Right kidney (tissue), 9 donors: ENCODE measurements around the gene B4GALT1.

Source experiments
- DNase-seq: peaks from one replicate; pipeline ENCODE4 v3.0.0-alpha.2; 2016
- long read RNA-seq, 8 donors: transcript quantifications; one replicate each; lab custom pipeline, GENCODE V29; 2026

B4GALT1 gene
- long read RNA-seq, donor 1, full-length matches to known transcripts = 32 of 467 reads
- long read RNA-seq, donor 1, partial matches to known transcripts = 246 of 467 reads
- long read RNA-seq, donor 1, other reads (novel, unspliced or antisense) = 189 of 467 reads
- long read RNA-seq, donor 2, full-length matches to known transcripts = 24 of 145 reads
- long read RNA-seq, donor 2, partial matches to known transcripts = 121 of 145 reads
- long read RNA-seq, donor 2, other reads (novel, unspliced or antisense) = 0 of 145 reads
- long read RNA-seq, donor 3, full-length matches to known transcripts = 15 of 22 reads
- long read RNA-seq, donor 3, partial matches to known transcripts = 7 of 22 reads
- long read RNA-seq, donor 3, other reads (novel, unspliced or antisense) = 0 of 22 reads
- long read RNA-seq, donor 4, full-length matches to known transcripts = 31 of 42 reads
- long read RNA-seq, donor 4, partial matches to known transcripts = 11 of 42 reads
- long read RNA-seq, donor 4, other reads (novel, unspliced or antisense) = 0 of 42 reads
- long read RNA-seq, donor 5, full-length matches to known transcripts = 26 of 33 reads
- long read RNA-seq, donor 5, partial matches to known transcripts = 7 of 33 reads
- long read RNA-seq, donor 5, other reads (novel, unspliced or antisense) = 0 of 33 reads
- long read RNA-seq, donor 6, full-length matches to known transcripts = 38 of 45 reads
- long read RNA-seq, donor 6, partial matches to known transcripts = 7 of 45 reads
- long read RNA-seq, donor 6, other reads (novel, unspliced or antisense) = 0 of 45 reads
- long read RNA-seq, donor 7, full-length matches to known transcripts = 38 of 46 reads
- long read RNA-seq, donor 7, partial matches to known transcripts = 8 of 46 reads
- long read RNA-seq, donor 7, other reads (novel, unspliced or antisense) = 0 of 46 reads
- long read RNA-seq, donor 8, full-length matches to known transcripts = 30 of 30 reads
- long read RNA-seq, donor 8, partial matches to known transcripts = 0 of 30 reads
- long read RNA-seq, donor 8, other reads (novel, unspliced or antisense) = 0 of 30 reads

GRCh38 chr9:33167084-33167971, at the start of gene B4GALT1:
TSS of gene B4GALT1 (minus strand) at chr9:33167336. CDS start at chr9:33167169, 167 bp downstream.
- peak; percentile 97 for DNase-seq

GRCh38 chr9:33211695-33212393, 44.7 kb upstream of the B4GALT1 start:
- DNase-seq = peak; percentile 52

- no peak for DNase-seq
These were observed 43.0 kb upstream of the B4GALT1 start for GRCh38 chr9:33210006-33210715.

- DNase-seq = no peak
These were observed 42.3 kb upstream of the B4GALT1 start for GRCh38 chr9:33209394-33209793.

GRCh38 chr9:33202552-33203201, 35.5 kb upstream of the B4GALT1 start:
- DNase-seq = no peak

GRCh38 chr9:33202018-33202417, 34.9 kb upstream of the B4GALT1 start:
- no peak for DNase-seq

- DNase-seq = no peak
These were observed 31.0 kb upstream of the B4GALT1 start for GRCh38 chr9:33198165-33198564.

GRCh38 chr9:33197279-33198152, 30.4 kb upstream of the B4GALT1 start:
- DNase-seq = no peak

GRCh38 chr9:33196736-33197135, 29.6 kb upstream of the B4GALT1 start:
- DNase-seq = no peak

GRCh38 chr9:33193818-33194217, 26.7 kb upstream of the B4GALT1 start:
- DNase-seq = no peak

GRCh38 chr9:33192493-33193255, 25.5 kb upstream of the B4GALT1 start:
- no peak for DNase-seq

GRCh38 chr9:33190021-33190705, 23.0 kb upstream of the B4GALT1 start:
- DNase-seq = no peak

GRCh38 chr9:33189331-33189791, 22.2 kb upstream of the B4GALT1 start:
- no peak for DNase-seq

GRCh38 chr9:33188711-33189110, 21.6 kb upstream of the B4GALT1 start:
- DNase-seq = no peak

GRCh38 chr9:33187519-33188218, 20.5 kb upstream of the B4GALT1 start:
- DNase-seq = no peak

- no peak for DNase-seq
These were observed 19.5 kb upstream of the B4GALT1 start for GRCh38 chr9:33186457-33187168.
